ENCODE data around the gene MACROD2.
A peak's percentile ranks its signal among the peaks of the same experiment; 100 is the strongest.

Gene MACROD2

GRCh38 chr20:15645816-15646215 lies 1650.5 kb downstream of the MACROD2 start:
- TF ChIP-seq CTCF (IDR thresholded peaks at IDR 0.05; ENCODE audit: low read depth, low read length, missing control alignments) = no peak
- in situ Hi-C loops (cut with HindIII; ENCODE audit: low sequenced_read_pairs) = no loop called here
- no peak overlapping the region for H3K4me3 ChIP-seq (ENCODE audit: low read depth, low read length)
- DNase-seq (ENCODE audit: low read depth) = no peak

DNA sequence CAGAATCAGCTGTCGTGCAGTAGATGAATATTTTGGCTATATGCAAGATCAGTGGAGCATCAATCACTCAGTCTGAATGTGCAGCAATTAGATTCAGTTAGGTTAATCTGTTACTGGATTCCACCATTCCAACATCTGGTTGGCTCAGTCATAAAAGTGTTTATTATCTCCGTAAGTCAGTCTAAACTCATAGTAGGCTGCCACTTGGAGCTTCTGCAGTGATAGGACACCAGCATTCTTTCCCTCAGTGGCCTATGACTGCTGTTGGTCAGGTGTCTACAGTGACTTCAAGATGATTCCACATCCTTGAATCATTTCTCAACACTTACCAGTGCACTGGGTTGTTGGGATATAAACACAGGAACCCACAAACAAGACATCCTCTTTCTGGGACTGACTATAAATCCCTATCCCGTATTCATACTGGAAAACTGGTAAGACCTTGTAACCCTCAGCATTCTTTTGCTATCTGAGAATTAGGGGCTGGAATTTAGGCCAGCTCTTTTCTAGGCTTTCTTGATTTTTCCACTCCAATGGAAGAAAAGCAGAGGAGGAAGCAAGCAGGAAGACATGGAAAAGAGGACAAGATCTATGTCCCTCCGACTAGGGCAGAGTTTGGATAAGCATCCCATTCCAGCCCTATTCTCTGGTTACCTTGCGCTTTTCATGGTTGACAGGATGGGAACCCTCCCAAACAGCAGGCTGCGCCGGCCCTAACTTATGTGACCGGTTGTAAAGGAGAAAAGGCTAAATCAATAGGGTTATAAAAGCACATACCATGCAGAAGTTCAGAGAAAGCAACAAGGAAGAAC lies 1658.3 kb downstream of the MACROD2 start:
- in situ Hi-C loops (cut with HindIII; ENCODE audit: low sequenced_read_pairs) = no loop called here
- no peak overlapping the region for H3K4me3 ChIP-seq (ENCODE audit: low read depth, low read length)
- DNase-seq (ENCODE audit: low read depth) = no peak
- TF ChIP-seq CTCF (IDR thresholded peaks at IDR 0.05; ENCODE audit: low read depth, low read length, missing control alignments) = no peak

DNA sequence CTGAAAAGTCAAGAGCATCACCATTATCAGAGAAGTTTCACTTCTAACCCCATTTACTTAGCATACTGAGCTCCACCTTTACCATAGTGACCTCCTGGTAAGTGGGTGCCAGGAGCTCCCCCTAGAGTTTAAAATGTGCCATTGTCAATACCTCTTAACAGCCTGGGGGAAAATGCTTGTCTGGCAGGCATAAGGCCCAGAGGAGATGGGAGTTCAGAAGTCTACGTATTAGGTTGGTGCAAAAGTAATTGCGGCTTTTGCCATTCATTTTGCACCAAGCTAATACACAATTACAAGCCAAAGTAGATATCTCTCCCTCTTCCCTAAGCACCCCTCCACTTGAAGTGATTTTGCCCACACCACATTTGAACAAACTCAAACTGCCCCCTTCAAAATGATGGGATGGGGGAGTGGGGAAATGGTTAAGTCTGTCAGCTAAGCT lies 1658.9 kb downstream of the MACROD2 start:
- in situ Hi-C loops (cut with HindIII; ENCODE audit: low sequenced_read_pairs) = no loop called here
- no peak for DNase-seq (ENCODE audit: low read depth)
- TF ChIP-seq CTCF (IDR thresholded peaks at IDR 0.05; ENCODE audit: low read depth, low read length, missing control alignments) = peak; percentile 54
- H3K4me3 ChIP-seq (ENCODE audit: low read depth, low read length) = no peak overlapping the region

DNA sequence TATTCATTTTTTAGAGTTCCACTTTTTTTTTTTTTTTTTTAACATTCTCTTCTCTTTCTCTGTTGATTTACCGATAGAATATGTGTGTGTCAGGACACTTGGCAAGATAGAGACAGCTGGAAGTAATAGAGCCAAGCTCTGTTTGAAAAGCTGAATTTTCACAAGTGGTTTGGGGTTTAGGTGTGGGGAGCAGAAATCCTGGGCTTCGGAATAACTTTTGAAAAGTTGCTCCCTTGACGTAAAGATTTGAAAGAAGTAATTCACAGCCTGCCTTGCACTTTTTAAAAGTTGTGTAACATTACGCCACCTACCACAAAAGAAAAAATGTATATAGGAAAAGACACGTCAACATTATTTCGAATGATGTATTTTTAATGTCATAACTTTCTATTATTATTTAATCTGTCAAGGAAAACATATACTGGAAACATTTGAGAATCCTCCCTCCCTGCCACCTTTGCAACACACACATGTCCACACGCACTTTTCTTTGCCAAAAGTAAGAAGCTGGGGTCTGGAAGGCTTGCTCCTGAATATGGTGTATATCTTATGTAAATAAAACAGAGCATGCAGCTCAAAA lies 1660.1 kb downstream of the MACROD2 start:
- no peak for DNase-seq (ENCODE audit: low read depth)
- in situ Hi-C loops (cut with HindIII; ENCODE audit: low sequenced_read_pairs) = no loop called here
- no peak for TF ChIP-seq CTCF (IDR thresholded peaks at IDR 0.05; ENCODE audit: low read depth, low read length, missing control alignments)
- no peak overlapping the region for H3K4me3 ChIP-seq (ENCODE audit: low read depth, low read length)

DNA sequence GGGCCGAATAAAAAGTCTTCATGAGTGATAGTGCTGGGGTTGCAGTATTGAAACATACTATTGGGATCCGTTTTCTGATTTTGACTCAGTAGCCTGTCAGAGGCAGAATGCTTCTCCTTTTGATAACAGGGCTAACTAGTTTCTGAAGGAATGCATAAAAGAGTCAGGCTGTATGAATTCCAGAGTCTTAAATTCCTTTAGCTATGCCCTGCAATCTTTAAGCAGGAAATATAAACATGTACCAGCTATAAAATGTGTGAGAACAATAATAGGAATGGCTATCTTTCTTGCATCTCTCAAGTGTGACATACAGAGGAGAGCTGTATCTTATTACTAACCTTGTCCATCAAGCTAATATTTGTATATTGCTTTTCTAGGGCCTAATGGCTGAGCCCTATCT lies 1660.8 kb downstream of the MACROD2 start:
- H3K4me3 ChIP-seq (ENCODE audit: low read depth, low read length) = no peak overlapping the region
- TF ChIP-seq CTCF (IDR thresholded peaks at IDR 0.05; ENCODE audit: low read depth, low read length, missing control alignments) = no peak
- in situ Hi-C loops (cut with HindIII; ENCODE audit: low sequenced_read_pairs) = no loop called here
- DNase-seq (ENCODE audit: low read depth) = no peak

- H3K4me3 ChIP-seq (ENCODE audit: low read depth, low read length) = no peak overlapping the region
- DNase-seq (ENCODE audit: low read depth) = no peak
- TF ChIP-seq CTCF (IDR thresholded peaks at IDR 0.05; ENCODE audit: low read depth, low read length, missing control alignments) = no peak
- in situ Hi-C loops (cut with HindIII; ENCODE audit: low sequenced_read_pairs) = no loop called here
Observed at GRCh38 chr20:15658295-15658694, 1663.0 kb downstream of the MACROD2 start.

All from astrocyte of the cerebellum (primary cell).